Bronchial epithelial cell (primary cell): ENCODE results near the gene RYR2. TPM values are rescaled to one million over a fixed set of nuclear protein-coding genes. Genes with fewer than 3 reads are reported as not detected.
A peak's percentile ranks its signal among the peaks of the same experiment; 100 is the strongest.

ENCODE experiments used
- DNase-seq: peaks from one replicate; pipeline ENCODE4 v3.0.0-alpha.2; 2010; ENCODE audit warnings: low read depth
- FAIRE-seq: peaks from 2 replicates; lab custom pipeline; 2011; peaks lifted over from hg19 to GRCh38; lab: Jason Lieb, UNC
- H3K27me3 ChIP-seq: 2 replicates; pipeline ENCODE4 v1.5.1; 2011; ENCODE audit warnings: low read length; ENCODE audit not compliant: control insufficient read depth, insufficient read depth
- H3K36me3 ChIP-seq: 2 replicates; pipeline ENCODE4 v1.5.1; 2011; ENCODE audit warnings: low read length; ENCODE audit not compliant: control insufficient read depth, insufficient read depth
- H3K4me3 ChIP-seq: 2 replicates; pipeline ENCODE4 v1.5.1; 2011; ENCODE audit warnings: mild to moderate bottlenecking, low read depth, low read length, control low read depth
- total RNA-seq: library from RNA; depleted of rRNA; stranded (reverse); fragments of >200 nt; gene quantifications from 2 replicates; pipeline ENCODE4 v1.2.1, GENCODE V29; 2014
- TF ChIP-seq, protein P1 (sequence below): IDR thresholded peaks from 2 replicates; pipeline ENCODE4 v1.5.1; 2011; ENCODE audit warnings: mild to moderate bottlenecking, moderate library complexity, low read length, control low read depth, inconsistent platforms; ENCODE audit not compliant: insufficient read depth, severe bottlenecking

The RYR2 gene
- total RNA-seq, 1 donor from 2014 or later, result not detected

DNA sequence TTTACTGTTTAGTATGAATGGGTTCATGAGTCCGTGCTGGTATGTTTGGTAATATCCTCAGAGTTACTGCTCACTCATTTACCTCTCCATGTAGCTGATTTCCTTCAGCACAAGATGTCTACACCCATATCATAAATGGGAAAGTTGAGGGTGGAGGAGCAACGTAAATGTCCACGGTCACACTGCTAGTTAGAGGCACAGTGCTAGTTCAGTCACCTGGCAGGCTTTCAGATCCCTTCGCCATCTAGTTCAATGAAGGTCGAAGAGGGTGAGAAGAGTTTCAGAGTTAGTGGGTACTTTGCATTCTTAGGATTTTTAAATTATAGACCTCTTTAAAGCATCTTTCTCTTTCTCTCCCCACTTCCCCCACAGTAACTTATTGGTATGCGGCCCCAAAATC, 630.0 kb downstream of the RYR2 start:
- H3K4me3 ChIP-seq, result no peak overlapping the region
- no peak for FAIRE-seq
- TF ChIP-seq, protein P1, sequence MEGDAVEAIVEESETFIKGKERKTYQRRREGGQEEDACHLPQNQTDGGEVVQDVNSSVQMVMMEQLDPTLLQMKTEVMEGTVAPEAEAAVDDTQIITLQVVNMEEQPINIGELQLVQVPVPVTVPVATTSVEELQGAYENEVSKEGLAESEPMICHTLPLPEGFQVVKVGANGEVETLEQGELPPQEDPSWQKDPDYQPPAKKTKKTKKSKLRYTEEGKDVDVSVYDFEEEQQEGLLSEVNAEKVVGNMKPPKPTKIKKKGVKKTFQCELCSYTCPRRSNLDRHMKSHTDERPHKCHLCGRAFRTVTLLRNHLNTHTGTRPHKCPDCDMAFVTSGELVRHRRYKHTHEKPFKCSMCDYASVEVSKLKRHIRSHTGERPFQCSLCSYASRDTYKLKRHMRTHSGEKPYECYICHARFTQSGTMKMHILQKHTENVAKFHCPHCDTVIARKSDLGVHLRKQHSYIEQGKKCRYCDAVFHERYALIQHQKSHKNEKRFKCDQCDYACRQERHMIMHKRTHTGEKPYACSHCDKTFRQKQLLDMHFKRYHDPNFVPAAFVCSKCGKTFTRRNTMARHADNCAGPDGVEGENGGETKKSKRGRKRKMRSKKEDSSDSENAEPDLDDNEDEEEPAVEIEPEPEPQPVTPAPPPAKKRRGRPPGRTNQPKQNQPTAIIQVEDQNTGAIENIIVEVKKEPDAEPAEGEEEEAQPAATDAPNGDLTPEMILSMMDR, result no peak
- no peak for DNase-seq
- no peaks in the 10 kb centered on the region for H3K36me3 ChIP-seq
- H3K27me3 ChIP-seq, result no peaks in the 10 kb centered on the region

- TF ChIP-seq, protein P1, result no peak
- FAIRE-seq (no peak), DNase-seq (peak; percentile 5)
- Histone ChIP-seq H3K4me3 (no peak overlapping the region), H3K27me3 (no peaks in the 10 kb centered on the region), H3K36me3 (no peaks in the 10 kb centered on the region)
Observed at GRCh38 chr1:237672748-237673147, 630.8 kb downstream of the RYR2 start.

DNA sequence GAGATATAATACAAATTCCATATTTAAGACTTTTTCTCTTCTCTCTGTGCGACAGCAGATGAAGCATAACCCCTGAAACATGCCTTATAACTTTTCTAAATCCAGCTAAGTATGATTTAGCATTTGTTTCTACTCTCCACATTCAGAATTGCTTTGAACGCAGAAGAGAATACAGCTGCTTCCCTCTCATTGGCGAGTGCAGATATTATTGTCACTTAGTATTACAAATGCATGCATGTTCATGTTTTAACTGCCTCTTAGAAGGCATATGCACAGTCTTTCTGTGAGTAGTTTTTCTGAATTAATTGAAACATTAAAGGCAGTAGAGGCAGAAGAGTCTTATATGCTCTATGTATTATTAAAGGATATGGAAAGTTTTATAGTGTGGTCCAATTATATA, 631.6 kb downstream of the RYR2 start:
- TF ChIP-seq, protein P1, result no peak
- DNase-seq (no peak), FAIRE-seq (no peak)
- Histone ChIP-seq H3K27me3 (no peaks in the 10 kb centered on the region), H3K36me3 (no peaks in the 10 kb centered on the region), H3K4me3 (no peak overlapping the region)

- FAIRE-seq (no peak), DNase-seq (peak; percentile 33)
- Histone ChIP-seq H3K4me3 (no peak overlapping the region), H3K36me3 (no peaks in the 10 kb centered on the region), H3K27me3 (no peaks in the 10 kb centered on the region)
- TF ChIP-seq, protein P1, result no peak
Observed at GRCh38 chr1:237677979-237678378, 636.0 kb downstream of the RYR2 start.

- Histone ChIP-seq H3K36me3 (no peaks in the 10 kb centered on the region), H3K4me3 (no peak overlapping the region), H3K27me3 (no peaks in the 10 kb centered on the region)
- DNase-seq (no peak), FAIRE-seq (no peak)
- TF ChIP-seq, protein P1, result no peak
Observed at GRCh38 chr1:237679687-237680086, 637.7 kb downstream of the RYR2 start.

- DNase-seq (no peak), FAIRE-seq (no peak)
- TF ChIP-seq, protein P1, result no peak
- H3K4me3 ChIP-seq, result no peak overlapping the region
- no peaks in the 10 kb centered on the region for H3K36me3 ChIP-seq
- no peaks in the 10 kb centered on the region for H3K27me3 ChIP-seq
Observed at GRCh38 chr1:237681210-237681609, 639.2 kb downstream of the RYR2 start.
